ENCODE measurements around the gene ATG5. TPM values are rescaled to one million over a fixed set of nuclear protein-coding genes. Genes with fewer than 3 reads are reported as not detected.

The ATG5 gene
- total RNA-seq, 4 donors from 2014 or later, result 14.6 to 34.9 (median 25.3) TPM

- Histone ChIP-seq H3K36me3 (peaks cover 0 to 14% (median 0%) of the 10 kb centered on the region in 3 donors), H3K27ac (no peak overlapping the region), H3K9me3 (no peaks in the 10 kb centered on the region), H3K27me3 (no peaks in the 10 kb centered on the region), H3K4me3 (no peak overlapping the region), H3K4me1 (peaks cover 10 to 46% (median 19%) of the 10 kb centered on the region in 3 donors)
- no peak for DNase-seq
- TF ChIP-seq POLR2A (IDR thresholded peaks at IDR 0.05) (no peak), CTCF (IDR thresholded peaks at IDR 0.05) (no peak)
- intact Hi-C loops (cut with DNase I), result no loop called here
These were observed 66.8 kb downstream of the ATG5 start for GRCh38 chr6:106258726-106259125.

GRCh38 chr6:106257195-106257594 lies 68.4 kb downstream of the ATG5 start:
- peaks cover 9 to 33% (median 19%) of the 10 kb centered on the region in 3 donors for H3K4me1 ChIP-seq
- 73 to 85% methylated on average over 2 of the region's 2 CpGs for WGBS, 2 donors
- H3K36me3 ChIP-seq, result no peaks in the 10 kb centered on the region
- TF ChIP-seq CTCF (IDR thresholded peaks at IDR 0.05) (no peak), POLR2A (IDR thresholded peaks at IDR 0.05) (no peak)
- no peaks in the 10 kb centered on the region for H3K9me3 ChIP-seq
- no peak for DNase-seq
- H3K27me3 ChIP-seq, result no peaks in the 10 kb centered on the region
- intact Hi-C loops (cut with DNase I), result no loop called here
- no peak overlapping the region for H3K27ac ChIP-seq
- no peak overlapping the region for H3K4me3 ChIP-seq

- Histone ChIP-seq H3K27me3 (no peaks in the 10 kb centered on the region), H3K9me3 (no peaks in the 10 kb centered on the region), H3K36me3 (no peaks in the 10 kb centered on the region), H3K4me3 (no peak overlapping the region), H3K4me1 (peaks cover under 1 to 25% (median 12%) of the 10 kb centered on the region in 3 donors), H3K27ac (no peak overlapping the region)
- no peak for TF ChIP-seq POLR2A (IDR thresholded peaks at IDR 0.05)
- no peak for TF ChIP-seq CTCF (IDR thresholded peaks at IDR 0.05)
- no peak for DNase-seq
- WGBS, 2 donors, result 88 to 93% methylated on average over 4 of the region's 4 CpGs
- intact Hi-C loops (cut with DNase I), result no loop called here
These were observed 69.2 kb downstream of the ATG5 start for GRCh38 chr6:106256201-106256968.

- no peaks in the 10 kb centered on the region for H3K36me3 ChIP-seq
- H3K9me3 ChIP-seq, result no peaks in the 10 kb centered on the region
- H3K27me3 ChIP-seq, result no peaks in the 10 kb centered on the region
- peaks cover 0 to 14% (median 4%) of the 10 kb centered on the region in 3 donors for H3K4me1 ChIP-seq
- no peak overlapping the region for H3K4me3 ChIP-seq
- intact Hi-C loops (cut with DNase I), result no loop called here
- no peak overlapping the region for H3K27ac ChIP-seq
- WGBS, 2 donors, result 89 to 90% methylated on average over 3 of the region's 3 CpGs
- no peak for DNase-seq
- no peak for TF ChIP-seq POLR2A (IDR thresholded peaks at IDR 0.05)
- no peak for TF ChIP-seq CTCF (IDR thresholded peaks at IDR 0.05)
These were observed 70.3 kb downstream of the ATG5 start for GRCh38 chr6:106255306-106255705.

GRCh38 chr6:106254636-106255035 lies 70.9 kb downstream of the ATG5 start:
- TF ChIP-seq CTCF (IDR thresholded peaks at IDR 0.05) (no peak), POLR2A (IDR thresholded peaks at IDR 0.05) (no peak)
- Histone ChIP-seq H3K9me3 (no peaks in the 10 kb centered on the region), H3K4me3 (no peak overlapping the region), H3K27me3 (no peaks in the 10 kb centered on the region), H3K36me3 (no peaks in the 10 kb centered on the region), H3K27ac (no peak overlapping the region), H3K4me1 (peaks cover 0 to 14% (median 4%) of the 10 kb centered on the region in 3 donors)
- no peak for DNase-seq
- intact Hi-C loops (cut with DNase I), result no loop called here

All from esophagus squamous epithelium (tissue), 5 donors.